ENCODE results near the gene CCNI2. TPM values are rescaled to one million over a fixed set of nuclear protein-coding genes. Genes with fewer than 3 reads are reported as not detected.
A peak's percentile ranks its signal among the peaks of the same experiment; 100 is the strongest.

CCNI2 gene
- total RNA-seq, 1 experiment from 2014 or later, result 0.49 TPM

- Histone ChIP-seq H3K27ac (ENCODE audit: low read length) (no peak overlapping the region), H3K9me3 (ENCODE audit: control insufficient read depth, insufficient read depth, low read depth, low read length) (no peaks in the 10 kb centered on the region), H3K27me3 (ENCODE audit: control insufficient read depth, insufficient read depth, low read length) (no peaks in the 10 kb centered on the region; the same call in 1 of the 2 replicates), H3K4me1 (ENCODE audit: control insufficient read depth, insufficient read depth, low read length) (no peaks in the 10 kb centered on the region), H3K4me3 (ENCODE audit: low read depth in 2 of 2, low read length in 2 of 2) (no peak overlapping the region), H3K36me3 (ENCODE audit: control insufficient read depth, insufficient read depth, low read length) (no peaks in the 10 kb centered on the region)
- DNase-seq (ENCODE audit: low read depth, low spot score), result no peak
- ChIA-PET POLR2A (no interaction called here), CTCF (interaction anchor here (1.2 kb wide), 1 partner anchor 19 kb away, joined by 4 read pairs; no protein-coding TSS in a partner anchor)
- ATAC-seq, result no peak
- no TSS peak for BruUV-seq (replicated peaks)
- TF ChIP-seq POLR2AphosphoS5 (IDR thresholded peaks at IDR 0.05; ENCODE audit: low read depth, low read length), result no peak
- no peak for TF ChIP-seq TCF7L2 (IDR thresholded peaks at IDR 0.05; ENCODE audit: low read depth, low read length)
- no peak for TF ChIP-seq CTCF (IDR thresholded peaks at IDR 0.05)
- no peak for TF ChIP-seq SIN3A (IDR thresholded peaks at IDR 0.05; ENCODE audit: borderline replicate concordance, insufficient read depth, low read depth, low read length)
- no peak for TF ChIP-seq REST (IDR thresholded peaks at IDR 0.05; ENCODE audit: insufficient read depth in 1 of 2, low read depth in 2 of 2, low read length in 1 of 2)
- in situ Hi-C loops (cut with HindIII; ENCODE audit: low pct_unique_long_range_greater_than_20kb, low sequenced_read_pairs), result no loop called here
- intact Hi-C loops (cut with micrococcal nuclease; ENCODE audit: unreplicated experiment), result no loop called here
Measured at GRCh38 chr5:132800545-132800944, 53.3 kb downstream of the CCNI2 start.

GRCh38 chr5:132802044-132802684 is 54.9 kb downstream of the CCNI2 start:
- intact Hi-C loops (cut with micrococcal nuclease; ENCODE audit: unreplicated experiment), result no loop called here
- H3K27me3 ChIP-seq (ENCODE audit: control insufficient read depth, insufficient read depth, low read length), result no peaks in the 10 kb centered on the region; the same call in 1 of the 2 replicates
- no TSS peak for BruUV-seq (replicated peaks)
- no peaks in the 10 kb centered on the region for H3K36me3 ChIP-seq (ENCODE audit: control insufficient read depth, insufficient read depth, low read length)
- H3K4me1 ChIP-seq (ENCODE audit: control insufficient read depth, insufficient read depth, low read length), result no peaks in the 10 kb centered on the region
- ATAC-seq, result no peak; the same call in 1 of the 2 replicates
- H3K27ac ChIP-seq (ENCODE audit: low read length), result no peak overlapping the region
- ChIA-PET POLR2A (interaction anchor here (0.6 kb wide), 1 partner anchor 18 kb away, joined by 4 read pairs; no protein-coding TSS in a partner anchor), CTCF (interaction anchor here (0.6 kb wide), 1 partner anchor 13 kb away, joined by 3 read pairs; no protein-coding TSS in a partner anchor)
- TF ChIP-seq CTCF (IDR thresholded peaks at IDR 0.05), result peak; percentile 52
- TF ChIP-seq TCF7L2 (IDR thresholded peaks at IDR 0.05; ENCODE audit: low read depth, low read length), result no peak
- no peak for TF ChIP-seq REST (IDR thresholded peaks at IDR 0.05; ENCODE audit: insufficient read depth in 1 of 2, low read depth in 2 of 2, low read length in 1 of 2)
- TF ChIP-seq POLR2AphosphoS5 (IDR thresholded peaks at IDR 0.05; ENCODE audit: low read depth, low read length), result no peak
- no peak for TF ChIP-seq SIN3A (IDR thresholded peaks at IDR 0.05; ENCODE audit: borderline replicate concordance, insufficient read depth, low read depth, low read length)
- no peak for DNase-seq (ENCODE audit: low read depth, low spot score)
- in situ Hi-C loops (cut with HindIII; ENCODE audit: low pct_unique_long_range_greater_than_20kb, low sequenced_read_pairs), result no loop called here
- H3K4me3 ChIP-seq (ENCODE audit: low read depth in 2 of 2, low read length in 2 of 2), result no peak overlapping the region
- no peaks in the 10 kb centered on the region for H3K9me3 ChIP-seq (ENCODE audit: control insufficient read depth, insufficient read depth, low read depth, low read length)

Measured in Panc1 (cell line).